Measurements from ENCODE around the gene RARG.
"Not testable (repeated sequence)": the region's sequence is repeated elsewhere in the genome, so short reads cannot be mapped to it uniquely, and the experiment has no call there.

The RARG gene

GRCh38 chr12:53173085-53173715 is 58.8 kb downstream of the RARG start:
- no peak for DNase-seq (ENCODE audit: low read depth in 1 of 2, low spot score in 1 of 2)

GRCh38 chr12:53172352-53172751 is 59.7 kb downstream of the RARG start:
- no peak for DNase-seq (ENCODE audit: low read depth in 1 of 2, low spot score in 1 of 2)

GRCh38 chr12:53171725-53172329 is 60.2 kb downstream of the RARG start:
- no peak for DNase-seq (ENCODE audit: low read depth in 1 of 2, low spot score in 1 of 2)

GRCh38 chr12:53170876-53171724 is 60.9 kb downstream of the RARG start:
- no peak for DNase-seq (ENCODE audit: low read depth in 1 of 2, low spot score in 1 of 2)

- DNase-seq (ENCODE audit: low read depth in 1 of 2, low spot score in 1 of 2), result no peak
Observed at GRCh38 chr12:53170215-53170614, 61.8 kb downstream of the RARG start.

- DNase-seq (ENCODE audit: low read depth in 1 of 2, low spot score in 1 of 2), result no peak
Observed at GRCh38 chr12:53169644-53170043, 62.4 kb downstream of the RARG start.

GRCh38 chr12:53166837-53167236 is 65.2 kb downstream of the RARG start:
- DNase-seq (ENCODE audit: low read depth in 1 of 2, low spot score in 1 of 2), result no peak

- DNase-seq (ENCODE audit: low read depth in 1 of 2, low spot score in 1 of 2), result not testable (repeated sequence)
Observed at GRCh38 chr12:53163008-53163407, 69.0 kb downstream of the RARG start.

GRCh38 chr12:53161119-53161911 is 70.7 kb downstream of the RARG start:
- no peak for DNase-seq (ENCODE audit: low read depth in 1 of 2, low spot score in 1 of 2)

- no peak for DNase-seq (ENCODE audit: low read depth in 1 of 2, low spot score in 1 of 2)
Observed at GRCh38 chr12:53160673-53161072, 71.3 kb downstream of the RARG start.
